Common myeloid progenitor, CD34-positive (primary cell): ENCODE measurements around the gene CD163L1. TPM values are rescaled to one million over a fixed set of nuclear protein-coding genes. Genes with fewer than 3 reads are reported as not detected.

Experiments used
- CTCF ChIA-PET: fragments of 350-600 bp; sonication (Branson Sonifier 250); formaldehyde crosslinking; loops from one replicate; lab custom pipeline; 2021; ENCODE audit warnings: antibody characterized with exemption; lab: Charles Lee
- POLR2A ChIA-PET: fragments of 350-600 bp; sonication (Branson Sonifier 250); formaldehyde crosslinking; loops from one replicate; lab custom pipeline; 2021; ENCODE audit warnings: antibody characterized with exemption; lab: Charles Lee
- DNase-seq, 3 donors: peaks; one replicate each; pipeline versions ENCODE4 v3.0.0 to v3.0.0-alpha.2; 2013
- H3K27ac ChIP-seq, 2 experiments: 1 replicate in 1 of 2; 2 replicates in 1 of 2; pipeline ENCODE4 v1.7.0; 2013; ENCODE audit warnings: inconsistent platforms in 2 of 2, low read length in 2 of 2, mild to moderate bottlenecking in 2 of 2, low read depth in 1 of 2, moderate library complexity in 1 of 2; ENCODE audit not compliant: severe bottlenecking in 2 of 2, insufficient read depth in 1 of 2, poor library complexity in 1 of 2
- H3K27me3 ChIP-seq, 5 experiments: replicated peaks in 2 of 5; 1 replicate in 3 of 5; 2 replicates in 2 of 5; pipeline versions ENCODE4 v1.6.1 to v1.7.0; 2013; ENCODE audit warnings: low read length in 4 of 5, mild to moderate bottlenecking in 2 of 5, moderate library complexity in 2 of 5, inconsistent platforms in 1 of 5; ENCODE audit not compliant: insufficient read depth in 5 of 5, control insufficient read depth in 4 of 5
- H3K36me3 ChIP-seq, 4 experiments: 1 replicate in 2 of 4; 2 replicates in 2 of 4; pipeline versions ENCODE4 v1.6.1 to v1.7.0; 2013; ENCODE audit warnings: low read length in 3 of 4, control low read depth in 1 of 4, mild to moderate bottlenecking in 1 of 4; ENCODE audit not compliant: control insufficient read depth in 4 of 4, insufficient read depth in 4 of 4
- H3K4me1 ChIP-seq, 4 experiments: 1 replicate in 3 of 4; 2 replicates in 1 of 4; pipeline versions ENCODE4 v1.6.1 to v1.7.1; 2013; ENCODE audit warnings: low read length in 3 of 4, mild to moderate bottlenecking in 3 of 4, control low read depth in 1 of 4, inconsistent platforms in 1 of 4, moderate library complexity in 1 of 4; ENCODE audit not compliant: control insufficient read depth in 4 of 4, insufficient read depth in 4 of 4; ENCODE audit errors: control extremely low read depth in 1 of 4
- H3K4me3 ChIP-seq, 7 experiments: 1 replicate in 4 of 7; 2 replicates in 3 of 7; pipeline versions ENCODE4 v1.5.1 to v1.7.0; 2013; ENCODE audit warnings: mild to moderate bottlenecking in 7 of 7, low read length in 6 of 7, moderate library complexity in 6 of 7, inconsistent platforms in 2 of 7, low read depth in 2 of 7, control low read depth in 1 of 7; ENCODE audit not compliant: insufficient read depth in 4 of 7, control insufficient read depth in 1 of 7; ENCODE audit errors: extremely low read depth in 1 of 7
- H3K9me3 ChIP-seq, 5 experiments: 1 replicate in 4 of 5; 2 replicates in 1 of 5; pipeline versions ENCODE4 v1.6.1 to v1.7.1; 2013; ENCODE audit warnings: low read length in 4 of 5, mild to moderate bottlenecking in 2 of 5, inconsistent platforms in 1 of 5, low read depth in 1 of 5, moderate library complexity in 1 of 5; ENCODE audit not compliant: control insufficient read depth in 4 of 5, insufficient read depth in 2 of 5; ENCODE audit errors: control extremely low read depth in 1 of 5
- WGBS: methylation state at CpG from one replicate; pipeline ENCODE4 v1.1.5; 2013; ENCODE audit not compliant: insufficient coverage; 5-methylcytosine and 5-hydroxymethylcytosine counted together
- polyA plus RNA-seq: library from polyadenylated mRNA; unstranded; fragments of 120-200 nt; gene quantifications from one replicate; pipeline ENCODE4 v1.2.1, GENCODE V29; 2013

Gene CD163L1
- polyA plus RNA-seq, result 0.11 TPM

- Histone ChIP-seq H3K27ac (no peak within 1 kb of the TSS), H3K27me3 (peaks cover 0 to 12% (median 0%) of the 10 kb centered on the region in 5 experiments), H3K9me3 (peaks cover 0 to 3% (median 0%) of the 10 kb centered on the region in 5 experiments), H3K4me1 (peaks cover 0 to 5% (median 1%) of the 10 kb centered on the region in 4 experiments), H3K4me3 (peak within 1 kb of the TSS in 1 of 7 experiments; percentile 10), H3K36me3 (no peaks in the 10 kb centered on the region)
- ChIA-PET POLR2A (no interaction called here), CTCF (interaction anchor here (0.7 kb wide), 1 partner anchor 11 kb away, joined by 3 read pairs; no protein-coding TSS in a partner anchor)
- WGBS, result no CpG with 5 or more reads among the region's 2 CpGs
- peak in 2 of 3 donors; percentile 21 to 36 for DNase-seq
Measured at GRCh38 chr12:7444076-7444475, at the start of gene CD163L1. Gene CD163L1 (minus strand): TSS chr12:7444153. CDS start chr12:7444127, 26 bp downstream.

DNA sequence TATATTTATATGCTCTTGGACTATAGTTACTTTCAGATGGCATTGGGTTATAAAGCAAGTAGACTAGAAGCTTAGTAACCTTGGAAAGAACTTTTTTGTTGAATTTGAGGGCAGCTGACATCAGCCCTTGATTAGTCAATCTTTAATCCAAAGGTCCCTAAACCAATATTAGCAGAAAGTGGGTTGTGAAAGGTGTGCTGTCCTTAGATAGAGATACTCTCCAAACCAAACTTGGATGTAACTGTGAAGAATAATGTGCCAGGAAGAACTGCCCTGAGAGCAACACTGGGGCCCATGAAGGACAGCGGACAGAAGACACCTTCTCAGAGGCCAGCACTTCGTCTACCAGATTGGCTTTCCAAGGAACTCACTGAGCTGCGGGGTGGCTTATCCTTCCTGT, 49.1 kb upstream of the CD163L1 start:
- Histone ChIP-seq H3K27me3 (no peaks in the 10 kb centered on the region), H3K9me3 (no peaks in the 10 kb centered on the region), H3K27ac (no peak overlapping the region), H3K36me3 (no peaks in the 10 kb centered on the region), H3K4me3 (no peak overlapping the region), H3K4me1 (peaks cover 0 to 13% (median 7%) of the 10 kb centered on the region in 4 experiments)
- CTCF ChIA-PET, result no interaction called here
- 97% methylated on average over 3 of the region's 3 CpGs for WGBS
- POLR2A ChIA-PET, result no interaction called here
- DNase-seq, result no peak

DNA sequence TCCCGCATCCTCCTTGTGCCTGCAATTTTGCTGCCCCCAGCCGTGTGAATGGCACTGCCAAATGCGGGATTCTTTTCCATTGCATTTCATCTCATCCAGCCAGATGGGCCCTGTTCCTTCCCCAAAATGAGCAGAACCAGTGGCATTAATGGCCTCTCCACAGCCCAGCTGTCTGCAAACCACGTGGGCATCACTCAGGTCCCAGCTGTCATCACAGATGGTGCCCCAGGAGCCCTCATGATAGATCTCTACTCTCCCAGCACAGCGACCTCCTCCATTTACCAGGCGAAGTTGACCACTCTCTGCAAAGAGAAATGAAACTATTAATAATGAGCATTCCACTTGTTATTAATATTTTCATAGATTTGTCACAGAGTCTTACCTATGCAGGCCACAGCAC, 42.6 kb upstream of the CD163L1 start:
- CTCF ChIA-PET, result no interaction called here
- H3K4me1 ChIP-seq, result no peaks in the 10 kb centered on the region
- H3K4me3 ChIP-seq, result no peak overlapping the region
- POLR2A ChIA-PET, result no interaction called here
- no peak overlapping the region for H3K27ac ChIP-seq
- no peak for DNase-seq
- no peaks in the 10 kb centered on the region for H3K9me3 ChIP-seq
- 95% methylated on average over 4 of the region's 6 CpGs for WGBS
- H3K36me3 ChIP-seq, result no peaks in the 10 kb centered on the region
- no peaks in the 10 kb centered on the region for H3K27me3 ChIP-seq

DNA sequence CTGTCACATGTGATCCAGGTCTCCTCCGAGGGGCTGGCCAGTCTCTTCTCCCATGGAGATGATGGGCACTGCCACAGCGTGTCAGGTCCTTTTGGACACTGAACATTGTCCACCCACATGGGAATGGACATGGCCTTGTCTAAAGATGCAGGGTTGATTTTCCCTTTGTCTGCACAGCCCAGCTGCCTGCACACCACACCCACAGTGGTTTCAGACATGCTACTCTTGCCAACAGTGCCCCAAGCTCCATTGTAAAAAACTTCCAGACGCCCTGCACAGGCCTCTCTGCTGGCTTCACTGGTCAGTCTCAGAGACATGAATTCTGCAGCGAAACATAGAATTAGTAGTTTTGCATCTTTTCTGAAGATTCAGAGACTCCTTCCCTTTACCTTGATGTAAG, 41.1 kb upstream of the CD163L1 start:
- H3K9me3 ChIP-seq, result no peaks in the 10 kb centered on the region
- no peaks in the 10 kb centered on the region for H3K27me3 ChIP-seq
- no peaks in the 10 kb centered on the region for H3K36me3 ChIP-seq
- DNase-seq, result no peak
- POLR2A ChIA-PET, result no interaction called here
- 95% methylated on average over 4 of the region's 4 CpGs for WGBS
- H3K4me1 ChIP-seq, result no peaks in the 10 kb centered on the region
- CTCF ChIA-PET, result no interaction called here
- no peak overlapping the region for H3K4me3 ChIP-seq
- no peak overlapping the region for H3K27ac ChIP-seq

DNA sequence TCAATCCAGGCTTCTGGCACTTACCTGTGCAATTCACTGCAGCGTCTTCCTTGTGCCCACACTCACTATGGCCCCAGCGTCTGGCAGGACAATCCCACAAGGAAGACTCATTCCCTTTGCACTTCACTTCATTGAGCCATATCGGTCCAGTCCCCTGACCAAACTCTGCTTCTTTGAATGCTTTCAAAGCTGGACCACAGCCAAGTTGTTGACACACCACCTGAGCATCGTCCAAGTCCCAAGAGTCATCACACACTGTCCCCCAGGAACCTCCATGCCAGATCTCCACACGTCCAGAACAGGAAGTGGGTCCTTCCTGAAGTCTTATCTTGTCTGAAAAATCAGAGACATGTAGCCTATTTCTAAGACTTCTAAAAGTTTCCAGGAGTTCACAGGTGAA, 39.4 kb upstream of the CD163L1 start:
- H3K4me3 ChIP-seq, result no peak overlapping the region
- H3K27ac ChIP-seq, result no peak overlapping the region
- H3K36me3 ChIP-seq, result no peaks in the 10 kb centered on the region
- no peaks in the 10 kb centered on the region for H3K27me3 ChIP-seq
- ChIA-PET CTCF (no interaction called here), POLR2A (no interaction called here)
- H3K4me1 ChIP-seq, result no peaks in the 10 kb centered on the region
- no peaks in the 10 kb centered on the region for H3K9me3 ChIP-seq
- WGBS, result 78% methylated on average over 3 of the region's 5 CpGs
- no peak for DNase-seq

- CTCF ChIA-PET, result no interaction called here
- H3K4me1 ChIP-seq, result no peaks in the 10 kb centered on the region
- H3K27ac ChIP-seq, result no peak overlapping the region
- no peaks in the 10 kb centered on the region for H3K27me3 ChIP-seq
- no peak overlapping the region for H3K4me3 ChIP-seq
- WGBS, result no CpG with 5 or more reads among the region's 1 CpG
- H3K9me3 ChIP-seq, result no peaks in the 10 kb centered on the region
- no peaks in the 10 kb centered on the region for H3K36me3 ChIP-seq
- POLR2A ChIA-PET, result no interaction called here
- DNase-seq, result no peak
Measured at GRCh38 chr12:7479771-7480170, 35.8 kb upstream of the CD163L1 start.

- H3K4me1 ChIP-seq, result no peaks in the 10 kb centered on the region
- ChIA-PET CTCF (no interaction called here), POLR2A (interaction anchor here (0.7 kb wide), 1 partner anchor 43 kb away, joined by 3 read pairs; no protein-coding TSS in a partner anchor)
- H3K27ac ChIP-seq, result no peak overlapping the region
- H3K36me3 ChIP-seq, result no peaks in the 10 kb centered on the region
- 97% methylated on average over 5 of the region's 6 CpGs for WGBS
- no peaks in the 10 kb centered on the region for H3K27me3 ChIP-seq
- no peak overlapping the region for H3K4me3 ChIP-seq
- H3K9me3 ChIP-seq, result no peaks in the 10 kb centered on the region
- no peak for DNase-seq
Measured at GRCh38 chr12:7472060-7472459, 28.1 kb upstream of the CD163L1 start.
